ENCODE results near the gene LSMEM2.

DNA sequence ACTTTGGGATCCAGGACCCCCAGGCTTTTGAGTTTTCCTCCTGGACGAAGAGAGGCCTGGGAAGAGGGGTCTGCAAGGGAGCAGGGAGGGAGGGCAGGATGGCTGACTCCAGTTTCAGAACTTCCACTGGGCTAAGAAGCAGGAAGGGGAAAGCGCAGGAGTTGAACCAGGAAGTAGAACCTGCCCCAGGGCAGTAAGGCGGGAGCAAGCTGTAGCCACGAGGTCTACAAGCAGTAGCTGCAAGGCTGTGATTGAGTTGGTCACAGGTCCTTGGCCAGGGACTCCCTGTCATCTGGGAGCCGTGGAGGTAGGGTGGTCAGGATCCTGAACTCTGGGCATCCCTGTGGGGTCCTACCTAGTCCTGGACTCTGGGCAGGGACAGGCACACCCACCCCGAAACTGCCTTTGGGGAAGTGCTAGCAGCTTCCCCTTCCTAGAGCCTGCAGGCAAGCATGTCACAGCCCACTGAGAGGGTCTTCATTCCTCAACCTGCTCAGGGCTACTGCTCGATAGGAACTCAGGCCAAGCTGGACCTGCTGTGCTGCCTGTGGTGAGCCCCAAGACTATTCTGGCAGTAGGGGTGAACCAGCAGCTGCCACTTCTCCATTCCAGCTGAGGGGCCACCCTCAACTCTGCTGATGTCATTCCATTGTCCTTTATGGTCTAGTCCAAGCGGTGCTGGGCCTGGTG lies 48.6 kb upstream of the LSMEM2 start:
- TF ChIP-seq POLR2AphosphoS5 (IDR thresholded peaks at IDR 0.05; ENCODE audit: low read depth, low read length), result no peak
- TF ChIP-seq POLR2A (IDR thresholded peaks at IDR 0.05; ENCODE audit: low read depth, low read length), result no peak
- TF ChIP-seq TAF1 (IDR thresholded peaks at IDR 0.05; ENCODE audit: low read depth, low read length), result no peak

Data from GM12891 (cell line).